Measurements from ENCODE around the gene NAP1L4.
A peak's percentile ranks its signal among the peaks of the same experiment; 100 is the strongest.
"Not testable (repeated sequence)": the region's sequence is repeated elsewhere in the genome, so short reads cannot be mapped to it uniquely, and the experiment has no call there.

The NAP1L4 gene

DNA sequence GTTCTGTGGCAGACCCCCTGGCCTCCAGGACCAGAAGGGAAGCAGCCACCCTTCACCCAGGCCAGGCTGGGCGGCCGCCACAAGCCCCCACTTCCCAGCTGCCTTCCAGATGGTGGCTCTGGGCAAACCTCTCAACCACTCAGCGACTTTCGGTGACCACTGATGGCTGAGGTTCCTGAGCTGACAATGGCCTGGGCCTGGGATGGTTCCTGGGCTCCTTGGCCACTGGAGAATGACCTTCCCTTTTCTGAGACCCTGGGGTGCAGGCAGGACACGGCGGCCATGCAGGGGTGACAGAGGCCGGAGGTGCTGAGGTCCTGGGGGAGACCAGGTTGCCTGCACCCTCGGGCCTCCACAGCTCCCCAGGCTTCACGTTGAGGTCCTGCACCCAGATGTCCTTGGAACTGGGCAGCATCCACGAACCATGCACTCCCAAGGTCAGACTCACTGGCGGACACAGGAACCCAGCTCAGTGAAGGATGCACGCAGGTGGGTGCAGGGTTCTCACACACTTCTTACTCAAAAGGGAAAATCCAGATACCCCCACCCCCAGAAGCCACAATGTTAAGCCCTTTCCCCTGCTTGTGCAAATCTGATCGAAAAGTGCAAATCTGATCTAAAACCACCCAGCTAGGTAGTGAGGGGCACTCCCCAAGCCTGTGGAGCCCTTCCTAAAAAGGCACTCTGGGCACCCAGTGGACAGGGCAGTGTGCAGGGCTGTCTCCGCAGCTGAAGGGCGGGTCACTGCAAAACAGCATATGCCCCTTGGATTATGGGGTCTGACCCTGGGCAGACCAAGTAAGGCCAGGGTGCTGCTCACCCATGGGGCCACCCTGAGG, 49.0 kb downstream of the NAP1L4 start:
- TF ChIP-seq TAF1 (IDR thresholded peaks at IDR 0.05; ENCODE audit: low read depth, low read length) (no peak), POLR2AphosphoS5 (IDR thresholded peaks at IDR 0.05; ENCODE audit: low read depth, low read length) (peak; percentile 23)
- FAIRE-seq (no peak), DNase-seq (ENCODE audit: insufficient read length, low spot score) (no peak)

DNA sequence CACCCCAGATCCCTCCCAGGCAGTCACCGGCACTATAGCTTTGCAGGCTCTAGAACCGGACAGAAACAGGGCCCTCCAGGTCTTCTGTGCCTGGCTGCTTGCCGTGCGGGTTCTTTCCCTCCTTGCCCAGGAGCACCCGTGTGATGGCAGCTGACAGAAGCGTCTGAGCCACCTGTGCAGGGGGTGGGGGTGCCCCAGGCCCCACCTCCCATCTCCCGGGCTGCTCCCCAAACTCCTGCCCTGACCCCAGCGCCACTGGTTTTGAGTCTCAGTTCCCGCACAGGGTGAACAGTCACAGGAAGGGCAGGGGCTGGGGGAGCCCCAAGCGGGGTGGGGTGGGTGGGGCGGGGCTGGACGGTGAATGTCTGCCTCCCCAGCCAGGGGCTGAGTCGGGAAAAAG, 49.7 kb downstream of the NAP1L4 start:
- TF ChIP-seq SPI1 (IDR thresholded peaks at IDR 0.05; ENCODE audit: low read depth, low read length) = no peak
- no peak for TF ChIP-seq POLR2AphosphoS5 (IDR thresholded peaks at IDR 0.05; ENCODE audit: low read depth, low read length)
- TF ChIP-seq POLR2A (IDR thresholded peaks at IDR 0.05; ENCODE audit: low read depth, low read length) = no peak
- no peak for TF ChIP-seq POU2F2 (IDR thresholded peaks at IDR 0.05; ENCODE audit: low read depth, low read length)
- TF ChIP-seq PAX5 (IDR thresholded peaks at IDR 0.05; ENCODE audit: insufficient read depth, low read length, severe bottlenecking) = no peak
- TF ChIP-seq TAF1 (IDR thresholded peaks at IDR 0.05; ENCODE audit: low read depth, low read length) = no peak
- FAIRE-seq = no peak
- DNase-seq (ENCODE audit: insufficient read length, low spot score) = no peak

- no peak for TF ChIP-seq PAX5 (IDR thresholded peaks at IDR 0.05; ENCODE audit: insufficient read depth, low read length, severe bottlenecking)
- DNase-seq (ENCODE audit: insufficient read length, low spot score) (no peak), FAIRE-seq (no peak)
Measured at GRCh38 chr11:2940921-2941821, 51.0 kb downstream of the NAP1L4 start.

DNA sequence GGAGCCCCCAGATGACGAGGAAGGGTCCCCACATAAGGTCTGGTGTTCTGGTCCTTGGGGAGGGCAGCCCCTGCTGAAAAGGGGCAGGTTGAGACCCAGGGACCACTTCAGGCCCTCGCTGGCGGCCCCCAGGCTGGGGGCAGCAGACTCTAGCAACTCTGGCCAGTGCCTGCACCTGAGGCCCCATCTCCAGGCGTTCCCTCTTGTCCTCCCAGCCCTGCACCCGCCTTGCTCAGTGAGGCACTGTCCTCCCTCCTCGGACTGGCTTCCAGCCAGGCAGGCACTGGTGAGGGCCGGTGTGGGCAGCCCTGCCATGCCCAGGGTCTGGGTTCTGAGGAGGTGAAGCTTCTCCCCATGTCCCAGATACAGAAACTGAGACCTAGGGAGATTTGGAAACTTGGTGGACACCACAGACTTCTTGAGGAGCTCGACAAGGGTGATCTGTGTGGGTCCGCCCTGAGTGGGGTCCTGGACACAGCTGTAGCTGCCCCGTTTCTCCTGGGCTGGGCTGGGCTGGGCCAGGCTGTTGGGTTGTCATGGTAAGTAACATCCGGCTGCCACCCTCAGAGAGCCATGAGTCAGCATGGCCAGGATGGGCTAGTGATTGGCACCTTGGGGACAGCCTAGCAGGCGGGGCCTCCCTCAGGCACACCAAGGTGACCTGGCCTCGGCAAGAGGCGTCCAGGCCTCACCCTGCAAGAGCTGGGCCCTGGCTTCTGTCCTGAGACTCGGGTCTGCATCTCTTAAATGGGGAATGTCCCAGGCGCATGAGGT, 51.8 kb downstream of the NAP1L4 start:
- TF ChIP-seq PAX5 (IDR thresholded peaks at IDR 0.05; ENCODE audit: insufficient read depth, low read length, severe bottlenecking) (no peak), SPI1 (IDR thresholded peaks at IDR 0.05; ENCODE audit: low read depth, low read length) (no peak), TAF1 (IDR thresholded peaks at IDR 0.05; ENCODE audit: low read depth, low read length) (no peak), POLR2AphosphoS5 (IDR thresholded peaks at IDR 0.05; ENCODE audit: low read depth, low read length) (no peak), POU2F2 (IDR thresholded peaks at IDR 0.05; ENCODE audit: low read depth, low read length) (no peak)
- FAIRE-seq (no peak), DNase-seq (ENCODE audit: insufficient read length, low spot score) (no peak)

DNA sequence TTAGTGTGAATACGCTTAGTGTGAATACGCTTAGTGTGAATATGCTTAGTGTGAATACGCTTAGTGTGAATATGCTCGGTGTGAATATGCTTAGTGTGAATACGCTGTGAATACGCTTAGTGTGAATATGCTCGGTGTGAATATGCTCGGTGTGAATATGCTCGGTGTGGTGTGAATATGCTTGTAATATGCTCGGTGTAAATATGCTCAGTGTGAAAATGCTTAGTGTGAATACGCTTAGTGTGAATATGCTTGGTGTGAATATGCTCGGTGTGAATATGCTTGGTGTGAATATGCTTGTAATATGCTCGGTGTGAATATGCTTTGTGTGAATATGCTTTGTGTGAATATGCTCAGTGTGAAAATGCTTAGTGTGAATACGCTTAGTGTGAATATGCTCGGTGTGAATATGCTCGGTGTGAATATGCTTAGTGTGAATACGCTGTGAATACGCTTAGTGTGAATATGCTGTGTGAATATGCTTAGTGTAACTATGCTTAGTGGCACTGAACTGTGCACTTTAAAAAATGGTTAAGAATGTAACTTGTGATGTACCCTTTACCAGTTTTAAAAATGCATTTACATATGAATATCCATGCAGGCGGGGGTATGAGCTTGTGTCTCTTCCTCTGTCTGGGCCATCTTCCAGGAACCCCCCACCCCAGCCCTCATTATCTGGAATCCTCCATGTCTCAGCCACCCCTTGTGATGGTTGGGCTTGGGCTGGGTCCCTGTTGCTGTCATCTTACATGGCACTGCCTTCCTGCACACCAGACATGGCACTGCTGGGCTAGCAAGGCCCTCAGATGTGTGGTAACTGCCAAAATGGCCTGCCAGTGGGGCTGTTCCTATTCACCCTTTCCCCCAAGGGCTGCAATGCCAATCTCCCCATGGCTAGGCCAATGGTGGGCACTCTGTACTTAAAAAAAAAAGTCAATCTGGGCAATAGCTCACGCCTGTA, 53.4 kb downstream of the NAP1L4 start:
- not testable (repeated sequence) for DNase-seq (ENCODE audit: insufficient read length, low spot score); FAIRE-seq

DNA sequence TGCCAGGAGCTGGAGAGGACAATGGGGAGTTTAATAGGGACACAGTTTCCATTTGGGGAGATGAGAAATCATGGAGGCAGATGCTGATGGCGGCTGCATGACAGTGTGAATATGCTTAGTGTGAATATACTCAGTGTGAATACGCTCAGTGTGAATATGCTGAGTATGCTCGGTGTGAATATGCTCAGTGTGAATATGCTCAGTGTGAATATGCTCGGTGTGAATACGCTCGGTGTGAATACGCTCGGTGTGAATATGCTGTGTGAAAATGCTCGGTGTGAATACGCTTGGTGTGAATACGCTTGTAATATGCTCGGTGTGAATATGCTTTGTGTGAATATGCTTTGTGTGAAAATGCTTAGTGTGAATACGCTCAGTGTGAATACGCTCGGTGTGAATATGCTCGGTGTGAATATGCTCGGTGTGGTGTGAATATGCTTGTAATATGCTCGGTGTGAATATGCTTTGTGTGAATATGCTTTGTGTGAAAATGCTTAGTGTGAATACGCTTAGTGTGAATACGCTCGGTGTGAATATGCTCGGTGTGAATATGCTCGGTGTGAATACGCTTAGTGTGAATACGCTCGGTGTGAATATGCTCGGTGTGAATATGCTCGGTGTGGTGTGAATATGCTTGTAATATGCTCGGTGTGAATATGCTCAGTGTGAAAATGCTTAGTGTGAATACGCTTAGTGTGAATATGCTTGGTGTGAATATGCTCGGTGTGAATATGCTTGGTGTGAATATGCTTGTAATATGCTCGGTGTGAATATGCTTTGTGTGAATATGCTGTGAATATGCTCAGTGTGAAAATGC, 54.3 kb downstream of the NAP1L4 start:
- not testable (repeated sequence) for FAIRE-seq

DNA sequence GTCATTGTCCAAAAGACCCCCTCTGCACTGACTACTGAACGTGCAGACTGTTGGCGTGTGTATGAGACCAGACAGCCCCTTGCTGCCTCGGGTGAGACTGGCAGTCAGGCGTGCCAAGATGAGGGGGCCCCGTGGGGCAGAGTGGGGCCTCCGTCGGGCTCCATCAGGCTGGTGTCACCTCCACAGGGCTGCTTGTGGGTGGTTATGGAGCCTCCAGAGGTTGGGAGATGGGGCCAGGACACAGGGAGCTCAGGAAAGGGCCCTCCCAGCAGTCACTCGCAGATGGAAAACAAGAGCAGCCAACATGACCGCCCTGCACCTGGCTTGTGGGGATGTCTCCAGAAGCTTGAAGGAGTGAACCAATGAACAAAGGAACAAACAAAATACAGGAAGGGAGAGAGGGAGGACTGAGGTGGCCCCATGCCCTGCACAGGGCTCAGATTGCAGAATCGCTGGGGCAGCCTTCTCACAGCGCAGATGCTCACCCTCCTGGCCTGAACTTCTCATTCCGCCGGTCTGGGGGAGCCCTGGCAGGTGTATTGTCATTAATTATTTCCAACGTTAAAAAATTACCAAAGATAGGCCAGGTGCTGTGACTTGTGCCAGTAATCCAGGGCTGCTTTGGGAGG, 57.4 kb downstream of the NAP1L4 start:
- FAIRE-seq (no peak), DNase-seq (ENCODE audit: insufficient read length, low spot score) (no peak)
- TF ChIP-seq TAF1 (IDR thresholded peaks at IDR 0.05; ENCODE audit: low read depth, low read length) (no peak), SPI1 (IDR thresholded peaks at IDR 0.05; ENCODE audit: low read depth, low read length) (no peak), POLR2A (IDR thresholded peaks at IDR 0.05; ENCODE audit: low read depth, low read length) (no peak), POLR2AphosphoS5 (IDR thresholded peaks at IDR 0.05; ENCODE audit: low read depth, low read length) (no peak), PAX5 (IDR thresholded peaks at IDR 0.05; ENCODE audit: insufficient read depth, low read length, severe bottlenecking) (no peak), POU2F2 (IDR thresholded peaks at IDR 0.05; ENCODE audit: low read depth, low read length) (no peak)

More for the DNA sequence above, 54.3 kb downstream of the NAP1L4 start:
- DNase-seq (ENCODE audit: insufficient read length, low spot score) = not testable (repeated sequence)

DNA sequence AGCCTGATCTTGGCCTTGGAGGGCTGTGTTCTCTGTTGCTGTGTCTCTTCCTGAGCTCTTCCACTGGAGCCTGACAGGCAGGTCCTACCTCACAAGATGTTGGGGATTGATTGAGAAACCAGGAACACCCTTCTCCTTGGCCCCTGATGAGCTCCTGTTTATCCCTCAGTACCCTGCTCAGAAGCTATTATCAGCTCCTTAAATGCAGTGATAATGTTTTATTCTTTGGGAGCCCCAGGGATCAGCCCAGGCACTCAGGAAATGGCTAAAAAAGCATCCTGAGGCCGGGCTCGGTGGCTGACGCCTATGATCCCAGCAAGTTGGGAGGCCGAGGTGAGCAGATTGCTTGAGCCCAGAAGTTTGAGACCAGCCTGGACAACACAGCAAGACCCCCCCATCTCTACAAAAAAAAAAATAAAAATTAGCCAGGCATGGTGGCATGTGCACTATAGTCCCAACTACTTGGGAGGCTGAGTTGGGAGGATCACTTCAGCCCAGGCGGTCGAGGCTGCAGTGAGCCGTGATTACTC, 58.0 kb downstream of the NAP1L4 start:
- TF ChIP-seq POLR2A (IDR thresholded peaks at IDR 0.05; ENCODE audit: low read depth, low read length) (no peak), TAF1 (IDR thresholded peaks at IDR 0.05; ENCODE audit: low read depth, low read length) (no peak), PAX5 (IDR thresholded peaks at IDR 0.05; ENCODE audit: insufficient read depth, low read length, severe bottlenecking) (no peak), POU2F2 (IDR thresholded peaks at IDR 0.05; ENCODE audit: low read depth, low read length) (no peak), SPI1 (IDR thresholded peaks at IDR 0.05; ENCODE audit: low read depth, low read length) (no peak), POLR2AphosphoS5 (IDR thresholded peaks at IDR 0.05; ENCODE audit: low read depth, low read length) (no peak)
- DNase-seq (ENCODE audit: insufficient read length, low spot score) = no peak
- no peak for FAIRE-seq
